ENCODE data around the gene CBX4. TPM values are rescaled to one million over a fixed set of nuclear protein-coding genes. Genes with fewer than 3 reads are reported as not detected.

CBX4 gene
- polyA plus RNA-seq, 1 donor = 9.5 TPM

DNA sequence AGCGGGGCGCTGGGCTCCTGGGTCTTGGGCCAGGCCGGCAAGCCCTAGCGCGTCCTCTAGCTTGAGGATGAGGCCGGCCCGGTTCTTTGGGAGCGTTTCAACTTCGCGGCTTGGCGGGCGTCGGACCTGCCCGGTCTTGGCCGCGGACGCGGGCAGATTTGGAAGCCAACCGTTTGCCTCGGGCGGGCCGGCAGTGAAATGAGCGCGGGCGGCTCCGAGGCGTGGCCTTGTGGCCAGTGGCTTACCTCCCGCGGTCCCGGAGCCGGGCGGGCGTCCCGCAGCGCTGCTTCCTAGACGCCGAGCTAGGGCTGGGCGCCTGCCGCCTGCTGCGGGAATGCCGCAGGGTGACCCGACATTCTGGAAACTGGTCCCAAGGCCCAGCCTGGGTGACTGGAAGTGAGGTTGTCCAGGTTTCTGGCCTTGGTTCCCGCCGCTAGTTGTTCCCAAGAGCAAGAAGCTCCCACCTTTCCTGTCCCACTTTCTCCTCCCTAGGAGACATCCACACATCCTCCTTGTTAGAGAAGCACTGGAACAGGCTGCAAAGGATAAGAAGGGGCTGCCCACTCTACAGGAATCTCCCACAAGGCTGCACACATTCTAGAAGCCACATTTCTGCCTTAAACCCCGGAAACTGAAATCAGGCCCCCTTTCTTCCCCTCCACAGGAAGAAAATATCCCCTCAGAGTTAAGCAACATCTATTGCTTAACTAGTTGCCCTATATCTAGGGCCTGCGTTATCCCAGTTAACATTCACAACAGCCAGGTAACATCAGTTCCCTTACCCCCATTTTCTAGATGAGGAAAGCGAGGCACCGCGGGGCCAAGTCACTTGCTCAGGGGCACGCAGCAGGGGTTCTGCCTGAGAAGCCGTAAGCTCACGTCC, 37.8 kb downstream of the CBX4 start:
- DNase-seq = peak; percentile 7

DNA sequence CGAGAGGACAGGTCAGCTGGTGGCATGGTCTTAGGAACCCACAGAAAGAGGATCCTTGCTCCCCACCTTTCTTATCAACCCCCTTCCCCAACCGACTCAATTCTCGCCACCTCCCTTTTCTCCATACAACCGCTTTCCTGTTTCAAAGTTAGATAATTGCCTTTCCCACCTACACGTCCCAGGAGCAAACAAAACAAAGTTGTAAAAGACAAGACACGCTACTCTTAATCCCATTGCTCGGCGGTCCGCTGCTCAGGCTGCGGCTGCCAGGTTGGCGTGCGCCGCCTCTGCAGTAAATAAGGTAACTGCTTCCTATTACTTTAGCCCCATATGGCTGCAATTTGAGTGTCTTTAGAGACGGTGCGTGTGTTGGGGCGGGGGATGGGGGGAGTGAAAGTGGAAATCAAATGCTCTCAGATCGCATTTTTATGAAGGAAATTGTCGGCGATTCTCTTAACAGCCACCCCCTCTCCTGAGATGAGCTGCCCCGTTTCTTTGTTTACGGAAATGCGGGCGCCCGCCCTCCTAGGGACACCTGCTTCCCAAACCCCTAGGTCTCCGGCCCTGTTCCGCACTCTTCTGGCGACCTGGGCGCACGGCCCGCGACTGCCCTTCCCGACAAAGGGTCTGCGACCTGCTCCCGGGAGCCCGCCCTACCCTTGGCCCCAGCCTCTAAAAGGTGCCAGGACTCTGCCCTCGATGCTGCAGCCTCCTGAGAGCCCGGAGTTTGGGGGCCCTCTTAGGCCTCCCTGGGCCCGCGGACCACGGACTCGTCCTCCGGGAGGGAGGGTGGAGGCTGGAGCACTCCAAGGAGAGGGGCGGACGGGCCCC, 38.7 kb downstream of the CBX4 start:
- peak; percentile 48 for DNase-seq

- DNase-seq = no peak
Measured at GRCh38 chr17:79799538-79800324, 39.5 kb downstream of the CBX4 start.

- peak; percentile 24 for DNase-seq
Measured at GRCh38 chr17:79799174-79799537, 40.1 kb downstream of the CBX4 start.

DNA sequence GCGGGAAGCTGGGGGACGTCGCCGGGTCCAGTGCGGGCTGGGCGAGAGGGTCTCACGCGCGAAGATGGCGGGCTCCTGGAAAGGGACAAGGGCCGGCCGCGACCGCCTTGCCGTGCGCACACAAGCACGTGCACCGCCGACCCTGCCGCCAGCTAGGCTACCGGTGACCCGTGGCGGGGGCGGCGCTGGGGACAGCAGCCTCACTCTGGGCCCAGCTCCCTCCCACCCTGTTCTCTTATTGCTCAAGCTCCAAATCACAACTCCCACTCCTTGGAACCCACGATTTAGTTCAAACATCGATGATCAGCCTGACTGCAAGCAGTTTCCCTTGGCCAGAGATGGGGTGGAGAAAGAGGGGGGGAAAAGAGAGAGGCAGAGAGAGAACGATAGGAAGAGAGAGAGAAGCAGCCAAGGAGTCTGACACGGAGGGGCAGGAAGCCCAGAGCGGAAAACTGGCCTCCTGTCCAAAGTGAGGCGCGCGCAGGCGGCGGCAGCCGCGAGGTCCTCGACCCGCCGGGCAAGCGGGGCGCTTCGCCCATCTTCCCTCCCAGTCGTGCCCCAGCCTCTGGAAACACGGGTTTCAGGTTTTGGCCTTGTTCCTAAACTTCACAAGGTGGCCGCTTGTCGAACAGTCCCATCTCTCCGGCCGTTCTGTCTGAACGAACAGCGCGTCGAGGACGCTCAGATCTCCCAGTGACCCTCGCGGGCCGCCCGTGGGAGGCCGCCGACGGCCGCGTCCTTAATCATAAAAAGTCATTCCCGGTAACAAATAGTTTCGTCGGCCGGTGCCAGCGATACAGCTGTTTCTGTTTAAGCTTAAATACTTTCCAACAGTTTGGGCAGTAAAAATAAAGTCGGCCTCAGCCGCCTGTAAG, 40.7 kb downstream of the CBX4 start:
- DNase-seq = peak; percentile 45

DNA sequence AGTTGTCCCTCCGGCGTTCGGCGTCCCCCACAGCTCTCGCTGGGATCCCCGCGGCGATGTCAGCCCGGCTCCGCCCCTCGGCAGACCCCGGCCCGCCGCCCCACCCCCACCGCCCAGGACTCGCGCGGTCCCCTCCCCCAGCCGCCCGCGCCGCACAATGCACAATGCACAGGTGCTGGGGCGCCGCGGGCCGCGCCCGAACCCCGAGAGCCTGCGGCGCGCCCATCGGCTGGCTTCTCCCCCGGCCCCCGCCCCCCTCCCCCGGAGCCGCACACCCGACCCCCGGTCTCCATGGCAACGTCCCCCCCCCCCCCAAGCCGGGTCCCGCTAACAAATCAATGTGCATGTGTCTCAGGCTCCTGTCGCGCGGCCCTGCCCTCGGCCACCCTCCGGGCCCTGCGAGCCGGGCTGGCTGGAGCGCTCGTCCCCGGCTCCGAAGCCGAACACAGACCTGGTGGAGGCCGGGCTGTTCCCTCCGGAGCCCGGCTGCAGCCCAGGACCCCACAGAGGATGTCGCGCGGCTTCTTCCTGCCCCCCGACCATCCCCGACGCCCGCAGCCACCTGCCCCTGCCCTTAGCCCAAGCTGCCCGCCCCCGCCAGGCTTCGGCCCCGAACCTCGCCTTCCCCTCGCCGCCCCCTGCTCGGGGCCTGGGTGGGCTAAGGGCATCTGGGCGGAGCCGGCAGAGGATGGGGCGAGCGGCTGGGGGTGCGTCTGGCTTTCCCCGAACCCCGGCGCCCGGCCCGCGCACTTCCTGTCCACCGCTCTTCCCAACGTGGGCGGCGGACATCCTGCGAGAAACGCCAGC, 41.5 kb downstream of the CBX4 start:
- no peak for DNase-seq

DNA sequence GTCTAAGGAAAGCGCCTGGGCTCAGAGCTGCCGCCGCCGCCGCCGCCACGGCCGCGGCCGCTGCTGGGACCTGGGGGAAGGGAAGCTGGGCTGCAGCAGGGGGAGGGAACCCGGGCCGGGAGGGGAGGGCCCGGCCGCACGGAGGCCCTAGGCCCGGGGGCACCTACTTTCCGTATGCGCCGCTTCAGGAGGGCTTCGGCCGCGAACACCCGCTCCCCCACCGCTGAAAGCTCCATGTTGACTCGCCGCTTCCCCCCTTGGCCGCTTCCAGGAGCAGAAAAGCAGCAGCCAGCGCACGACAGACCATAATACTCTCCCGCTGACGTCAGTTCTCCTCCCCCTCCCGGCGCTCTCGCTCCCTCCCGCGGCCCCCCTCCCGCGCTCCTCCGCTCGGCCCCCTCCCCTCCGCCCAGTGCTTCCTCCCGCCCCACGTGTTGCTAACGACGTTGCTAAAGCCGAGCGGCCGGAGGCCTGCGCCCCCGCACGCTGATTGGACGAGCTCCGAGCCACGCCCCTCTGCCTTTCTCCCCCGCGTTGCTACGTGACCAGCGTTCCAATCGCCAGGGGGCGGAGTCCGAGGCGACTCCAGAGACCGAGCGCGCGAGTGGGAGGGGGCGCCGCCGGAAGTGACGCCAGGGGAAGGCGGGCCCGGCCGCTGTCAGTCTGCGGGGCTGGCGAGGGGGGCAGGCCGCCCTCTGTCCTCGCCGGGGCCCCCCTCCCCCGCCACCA, 42.3 kb downstream of the CBX4 start, which contains the start of gene CBX8:
Gene CBX8, minus strand, starts transcription at position 315 of the 729 bp plus-strand sequence. Its CDS starts 79 bp downstream, at position 236.
- peak; percentile 100 for DNase-seq

DNA sequence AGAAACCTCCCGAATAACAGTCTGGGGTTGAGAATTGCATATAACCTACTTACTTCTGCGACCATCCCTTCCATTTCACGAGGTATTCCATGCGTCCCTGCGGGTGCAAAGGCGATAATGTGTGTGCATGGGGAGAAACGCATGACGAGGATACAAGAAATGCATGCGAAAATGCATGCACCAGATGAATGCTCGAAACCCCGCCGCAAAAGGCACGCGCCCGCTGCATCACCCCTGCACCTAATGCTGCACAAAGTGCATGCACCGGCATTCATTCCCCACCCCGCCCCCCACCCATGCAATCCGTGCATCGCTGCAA, 42.8 kb downstream of the CBX4 start:
- no peak for DNase-seq

GRCh38 chr17:79795795-79796443, 43.3 kb downstream of the CBX4 start:
- no peak for DNase-seq

DNA sequence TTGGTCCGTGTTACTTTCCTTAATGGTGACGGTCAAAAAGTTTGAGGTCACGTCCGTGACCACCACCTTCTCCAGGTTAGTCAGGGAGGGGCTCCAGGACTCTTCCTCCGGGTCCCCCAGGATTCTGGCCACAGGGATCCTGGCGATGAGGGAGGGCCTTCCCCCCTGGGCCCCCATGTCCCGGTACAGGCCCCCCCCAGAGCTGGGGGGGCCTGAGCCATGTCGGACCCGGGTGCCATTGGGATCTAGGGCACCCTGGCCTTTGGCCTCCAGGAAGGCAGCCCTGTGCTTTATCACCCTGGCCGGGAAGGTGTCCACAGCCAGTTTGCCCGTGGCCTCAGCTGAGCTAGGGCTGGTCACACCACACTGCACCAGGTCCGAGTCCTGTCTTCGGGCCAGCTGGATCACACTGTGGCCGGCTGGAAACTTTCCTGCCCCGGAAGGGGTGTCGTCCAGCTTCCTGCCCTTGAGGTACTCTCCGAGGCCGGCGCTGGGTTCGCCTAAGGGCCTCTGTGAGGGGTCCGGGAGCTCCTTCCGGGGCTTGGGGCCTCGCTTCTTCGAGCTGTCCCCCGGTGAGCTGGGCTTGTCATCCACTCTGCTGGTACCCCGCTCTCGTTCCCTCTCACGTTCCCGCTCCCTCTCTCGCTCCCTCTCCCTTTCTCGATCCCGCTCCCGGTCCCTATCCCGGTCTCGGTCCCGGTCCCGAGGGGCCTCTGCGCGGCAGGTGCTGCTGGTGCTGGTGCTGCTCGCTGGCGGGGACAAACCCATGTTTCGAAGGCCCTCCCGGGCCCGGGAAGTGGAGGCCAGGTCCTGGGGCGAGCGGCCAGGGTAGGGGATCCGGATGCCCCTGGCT, 44.4 kb downstream of the CBX4 start:
- no peak for DNase-seq

DNA sequence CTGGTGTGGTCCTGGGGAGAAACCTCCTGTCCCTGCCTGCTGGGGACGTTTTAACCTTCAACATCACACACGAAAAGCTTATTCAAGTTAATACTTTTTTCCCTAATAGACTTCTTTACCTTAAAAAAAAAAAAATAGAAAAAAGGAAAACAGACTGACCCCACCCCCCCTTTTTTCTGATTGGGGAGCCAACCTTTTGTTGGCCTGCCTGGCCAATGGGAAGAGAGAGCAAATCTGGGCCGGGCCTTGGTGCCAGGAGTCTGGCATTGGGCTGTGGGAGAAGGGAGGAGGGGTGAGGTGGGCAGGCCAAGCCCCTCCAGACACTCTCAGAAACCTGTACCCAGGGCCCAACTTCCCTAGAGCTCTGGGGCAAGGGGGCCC, 45.3 kb downstream of the CBX4 start:
- no peak for DNase-seq

DNA sequence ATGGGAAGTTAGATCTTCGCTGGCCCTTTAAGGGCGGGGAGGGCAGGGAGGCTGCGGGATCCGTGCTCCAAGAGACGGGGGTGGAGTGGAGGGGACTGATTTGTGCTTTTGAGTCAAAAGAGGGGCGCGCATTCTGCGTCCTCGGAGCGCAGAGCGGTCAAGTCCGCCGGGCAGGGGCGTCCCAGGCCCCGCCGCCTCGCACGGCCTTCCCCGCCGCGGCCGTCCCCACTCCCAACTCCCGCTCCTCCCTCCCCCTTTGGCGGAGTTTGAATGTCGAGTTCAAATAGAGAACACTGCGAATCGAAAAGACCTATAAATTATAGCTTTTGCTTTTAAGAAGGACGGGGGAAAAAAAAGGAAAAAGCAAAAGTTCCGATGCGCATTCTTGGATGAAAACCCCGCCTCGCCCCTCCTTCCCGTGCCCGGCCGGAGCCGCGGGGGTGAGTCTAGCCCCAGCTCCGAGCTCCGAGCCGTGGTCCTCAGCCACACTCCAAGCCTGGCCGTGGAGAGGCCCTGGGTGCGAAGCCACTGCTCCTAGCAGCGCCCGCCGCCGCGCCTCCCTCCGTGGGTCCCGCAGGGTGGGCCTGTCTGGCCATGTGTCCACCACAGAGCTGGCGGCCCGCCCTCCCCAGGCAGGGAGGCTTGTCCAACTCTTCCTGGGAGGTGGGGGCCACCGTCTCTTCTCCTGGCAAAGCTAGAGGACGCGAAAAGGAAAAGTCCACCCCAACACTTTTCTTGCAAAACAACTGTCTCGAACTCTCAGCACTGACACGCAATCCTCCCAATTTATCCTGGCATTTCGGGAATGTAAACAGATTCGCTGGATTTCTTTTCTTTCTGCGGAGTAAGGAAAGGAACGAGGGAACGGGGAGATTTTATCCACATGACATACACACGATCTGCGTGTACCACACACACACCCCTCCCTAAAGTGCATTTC, 46.0 kb downstream of the CBX4 start:
- DNase-seq = peak; percentile 68

- DNase-seq = peak; percentile 10
Measured at GRCh38 chr17:79792341-79792871, 46.8 kb downstream of the CBX4 start.

DNA sequence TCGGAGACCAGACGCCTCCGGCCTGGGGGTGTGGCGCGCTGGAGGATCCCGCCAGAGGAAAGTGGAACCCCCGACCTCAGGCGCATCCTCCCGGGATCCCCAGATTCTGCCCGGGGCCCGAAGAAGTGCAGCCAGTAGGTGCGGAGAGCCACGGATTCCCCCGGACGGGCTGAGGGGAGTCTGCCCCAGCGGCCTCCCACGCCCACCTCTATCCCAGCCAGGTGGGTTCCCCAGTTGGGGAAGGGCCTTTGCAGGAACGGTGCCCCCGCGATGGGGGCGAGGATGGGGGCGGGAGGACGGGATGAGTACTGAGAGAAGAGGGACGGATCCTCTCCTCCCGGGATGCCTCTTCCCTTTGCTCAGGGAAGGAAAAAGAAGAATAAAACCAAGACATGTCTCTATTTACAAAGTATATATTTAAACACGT, 47.5 kb downstream of the CBX4 start:
- DNase-seq = no peak

GRCh38 chr17:79790805-79791734, 48.2 kb downstream of the CBX4 start:
- DNase-seq = no peak
